ENCODE measurements around the gene TSPAN13. TPM values are rescaled to one million over a fixed set of nuclear protein-coding genes. Genes with fewer than 3 reads are reported as not detected.

TSPAN13 gene
- polyA plus RNA-seq, 2 of the 4 experiments (the other 2 are of a cell fraction): 9.6 to 40.7 TPM

DNA sequence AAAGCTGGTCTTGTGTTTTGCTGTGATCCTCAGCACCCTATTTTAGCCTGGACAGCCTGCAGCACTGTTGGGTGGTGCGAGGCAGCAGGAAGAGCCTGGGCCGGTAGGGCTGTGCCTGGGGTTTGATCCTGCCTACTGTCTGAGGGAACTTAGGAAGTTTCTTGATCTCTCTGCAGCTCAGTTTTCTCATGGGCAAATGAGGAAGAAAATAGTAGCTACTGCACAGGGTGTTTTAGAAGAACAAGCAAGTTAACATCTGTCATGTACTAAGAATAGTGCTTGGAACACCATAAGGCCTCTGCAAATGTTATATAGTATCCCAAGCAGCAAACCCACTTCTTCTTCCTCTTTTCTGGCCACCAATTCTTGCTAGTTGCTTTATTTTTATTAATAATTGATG is 63.3 kb downstream of the TSPAN13 start (continued):
- TF ChIP-seq RCOR1 (IDR thresholded peaks at IDR 0.05; ENCODE audit: low read depth, low read length) (no peak), SREBF2 (IDR thresholded peaks at IDR 0.05) (no peak)

GRCh38 chr7:16817536-16817935 is 64.0 kb downstream of the TSPAN13 start:
- peak; percentile 48 to 64; a peak in 3 of 6 replicates for ATAC-seq

GRCh38 chr7:16818732-16819131 is 65.2 kb downstream of the TSPAN13 start:
- Histone ChIP-seq H3K27ac (no peak overlapping the region; a peak in 1 of 6 replicates), H3K4me3 (no peak overlapping the region), H3K4me1 (peaks cover 50% of the 10 kb centered on the region), H3K9me3 (no peaks in the 10 kb centered on the region; the same call in 2 of the 3 replicates), H3K4me2 (no peak overlapping the region)
- no peak for ATAC-seq
- DNase-seq (ENCODE audit: low read depth in 1 of 2, low spot score in 1 of 2): no peak
- TF ChIP-seq HEYL (CRISPR knock-in tag; IDR thresholded peaks at IDR 0.05): no peak
- no peak for TF ChIP-seq CHD2 (IDR thresholded peaks at IDR 0.05; ENCODE audit: low read length, partially characterized antibody)
- TF ChIP-seq FOSB (CRISPR knock-in tag; IDR thresholded peaks at IDR 0.05): no peak
- no peak for TF ChIP-seq FOXS1 (CRISPR knock-in tag; IDR thresholded peaks at IDR 0.05)
- no peak for TF ChIP-seq REST (IDR thresholded peaks at IDR 0.05)
- no peak for TF ChIP-seq EP300 (IDR thresholded peaks at IDR 0.05)
- TF ChIP-seq E2F6 (IDR thresholded peaks at IDR 0.05; ENCODE audit: borderline replicate concordance, low read depth): no peak
- no peak for TF ChIP-seq TP53 (CRISPR knock-in tag; IDR thresholded peaks at IDR 0.05)
- no peak for TF ChIP-seq ZSCAN20 (CRISPR knock-in tag; IDR thresholded peaks at IDR 0.05)
- no peak for TF ChIP-seq BCL3 (IDR thresholded peaks at IDR 0.05)
- ChIA-PET POLR2A (no interaction called here), CTCF (interaction anchor here (0.7 kb wide), 2 partner anchors 17 to 388 kb away, joined by 3 read pairs; no protein-coding TSS in a partner anchor)
- no peak for FAIRE-seq
- WGBS (ENCODE audit: missing lambda C conversion rate): 85% methylated on average over 3 of the region's 3 CpGs

More at GRCh38 chr7:16817536-16817935, 64.0 kb downstream of the TSPAN13 start:
- no peaks in the 10 kb centered on the region; the same call in 2 of the 3 replicates for H3K9me3 ChIP-seq
- DNase-seq (ENCODE audit: low read depth in 1 of 2, low spot score in 1 of 2) (peak; percentile 37 to 79), FAIRE-seq (peak; percentile 91)
- peak overlapping the region; percentile 57 for H3K4me2 ChIP-seq
- WGBS (ENCODE audit: missing lambda C conversion rate): 8% methylated on average over 1 of the region's 1 CpG
- no peak for TF ChIP-seq FOSL2 (IDR thresholded peaks at IDR 0.05)
- TF ChIP-seq FOSL2 (CRISPR knock-in tag; IDR thresholded peaks at IDR 0.05): peak; percentile 40
- no peak for TF ChIP-seq EHF (CRISPR knock-in tag; IDR thresholded peaks at IDR 0.05)
- TF ChIP-seq, protein P1, sequence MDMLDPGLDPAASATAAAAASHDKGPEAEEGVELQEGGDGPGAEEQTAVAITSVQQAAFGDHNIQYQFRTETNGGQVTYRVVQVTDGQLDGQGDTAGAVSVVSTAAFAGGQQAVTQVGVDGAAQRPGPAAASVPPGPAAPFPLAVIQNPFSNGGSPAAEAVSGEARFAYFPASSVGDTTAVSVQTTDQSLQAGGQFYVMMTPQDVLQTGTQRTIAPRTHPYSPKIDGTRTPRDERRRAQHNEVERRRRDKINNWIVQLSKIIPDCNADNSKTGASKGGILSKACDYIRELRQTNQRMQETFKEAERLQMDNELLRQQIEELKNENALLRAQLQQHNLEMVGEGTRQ (IDR thresholded peaks at IDR 0.05): no peak
- no peak for TF ChIP-seq SMC3 (IDR thresholded peaks at IDR 0.05)
- peak; percentile 42 for TF ChIP-seq MAFK (IDR thresholded peaks at IDR 0.05; ENCODE audit: partially characterized antibody)
- no peak for TF ChIP-seq JUNB (IDR thresholded peaks at IDR 0.05)
- no peak for TF ChIP-seq ESRRA (IDR thresholded peaks at IDR 0.05; ENCODE audit: borderline replicate concordance, low read length)
- TF ChIP-seq HOXA7 (CRISPR knock-in tag; IDR thresholded peaks at IDR 0.05): no peak
- TF ChIP-seq HOXB13 (CRISPR knock-in tag; IDR thresholded peaks at IDR 0.05; ENCODE audit: low read depth): no peak
- TF ChIP-seq CHD4 (IDR thresholded peaks at IDR 0.05; ENCODE audit: borderline replicate concordance): no peak
- TF ChIP-seq MAX (IDR thresholded peaks at IDR 0.05): no peak
- TF ChIP-seq EHMT2 (IDR thresholded peaks at IDR 0.05; ENCODE audit: low read depth): no peak
- TF ChIP-seq HES2 (IDR thresholded peaks at IDR 0.05): no peak
- TF ChIP-seq POLR2AphosphoS2 (conservative IDR thresholded peaks at IDR 0.05; ENCODE audit: low read length): no peak
- no peak overlapping the region for H3K4me3 ChIP-seq
- ChIA-PET CTCF (interaction anchor here (0.9 to 2.0 kb wide), 4 partner anchors 15 to 101 kb away, joined by 4 to 8 read pairs (median 6); no protein-coding TSS in a partner anchor), POLR2A (no interaction called here)
- H3K4me1 ChIP-seq: peaks cover 57% of the 10 kb centered on the region
- peak overlapping the region; percentile 55 to 64 for H3K27ac ChIP-seq

All from A549 (cell line).